Skin epidermis (tissue), 12 donors: ENCODE measurements around the gene NOS1AP.
"Not testable (repeated sequence)": the region's sequence is repeated elsewhere in the genome, so short reads cannot be mapped to it uniquely, and the experiment has no call there.

Experiments used
- H3K27ac ChIP-seq, 21 experiments: fragments of 200-600 bp; sonication (generic) in 11 of 21; one replicate each; pipeline ENCODE4 v1.5.0; 2020; ENCODE audit warnings: mild to moderate bottlenecking in 3 of 21, inconsistent platforms in 2 of 21, moderate library complexity in 2 of 21
- H3K4me3 ChIP-seq, 7 experiments: fragments of 200-600 bp; sonication (generic) in 2 of 7; one replicate each; pipeline ENCODE4 v1.5.0; 2020; ENCODE audit warnings: inconsistent platforms in 2 of 7, mild to moderate bottlenecking in 2 of 7, moderate library complexity in 1 of 7

The NOS1AP gene

GRCh38 chr1:162180813-162181212 lies 111.3 kb downstream of the NOS1AP start:
- Histone ChIP-seq H3K4me3 (no peak overlapping the region), H3K27ac (no peak overlapping the region)

DNA sequence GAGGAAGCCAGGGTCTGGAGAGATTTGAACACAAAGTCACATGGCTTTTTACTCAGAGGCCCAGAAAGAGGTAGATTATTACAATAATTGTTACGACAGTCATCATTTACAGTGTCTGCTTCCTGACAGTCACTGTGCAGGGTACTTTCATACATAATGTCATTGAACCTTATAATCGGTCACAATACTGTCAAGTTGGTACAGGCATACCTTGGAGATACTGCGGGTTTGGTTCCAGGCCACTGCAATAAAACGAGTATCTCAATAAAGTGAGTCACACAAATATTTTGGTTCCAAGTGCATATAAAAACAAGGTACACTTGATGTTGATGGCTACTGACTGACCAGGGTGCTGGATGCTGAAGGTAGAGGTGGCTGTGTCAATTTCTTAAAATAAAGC lies 112.6 kb downstream of the NOS1AP start:
- no peak overlapping the region for H3K27ac ChIP-seq
- H3K4me3 ChIP-seq = no peak overlapping the region

GRCh38 chr1:162185314-162186025 lies 116.0 kb downstream of the NOS1AP start:
- Histone ChIP-seq H3K27ac (no peak overlapping the region), H3K4me3 (no peak overlapping the region)

DNA sequence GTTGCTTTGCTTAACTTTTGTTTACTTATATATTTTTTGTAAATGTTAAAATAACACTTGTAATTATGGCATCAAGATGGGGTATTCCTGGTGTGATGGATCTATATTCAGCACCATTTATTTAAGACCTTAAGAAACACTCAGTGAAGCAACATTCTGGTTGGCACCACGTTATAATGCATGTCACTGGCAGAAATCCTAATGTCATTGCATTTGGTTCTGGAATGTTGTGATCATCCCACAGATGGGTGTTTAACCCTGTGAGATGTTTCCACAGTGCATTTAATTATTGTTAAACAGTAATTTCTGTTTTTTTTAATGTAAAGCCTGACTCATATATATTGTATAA lies 116.5 kb downstream of the NOS1AP start:
- no peak overlapping the region for H3K4me3 ChIP-seq
- H3K27ac ChIP-seq = no peak overlapping the region

DNA sequence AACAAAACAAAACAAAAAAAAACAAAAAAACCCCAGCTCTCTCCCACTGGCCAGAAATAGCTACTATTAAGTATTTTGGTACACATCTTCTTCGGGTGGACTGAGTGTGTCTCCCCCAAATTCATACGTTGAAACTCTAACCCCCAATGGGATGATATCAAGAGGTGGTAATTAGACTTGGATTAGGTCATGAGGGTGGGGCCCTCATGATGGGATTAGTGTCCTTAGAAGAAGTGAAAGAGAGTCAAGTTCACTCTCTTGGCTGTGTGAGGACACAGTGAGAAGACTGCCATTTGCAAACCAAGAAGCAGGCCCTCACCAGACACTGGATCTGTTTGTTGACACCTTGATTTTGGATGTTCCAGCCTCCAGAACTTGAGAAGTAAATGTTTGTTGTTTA lies 116.9 kb downstream of the NOS1AP start:
- H3K4me3 ChIP-seq = no peak overlapping the region
- H3K27ac ChIP-seq = no peak overlapping the region

- no peak overlapping the region for H3K27ac ChIP-seq
- H3K4me3 ChIP-seq = no peak overlapping the region
These were observed 118.3 kb downstream of the NOS1AP start for GRCh38 chr1:162187687-162188276.

DNA sequence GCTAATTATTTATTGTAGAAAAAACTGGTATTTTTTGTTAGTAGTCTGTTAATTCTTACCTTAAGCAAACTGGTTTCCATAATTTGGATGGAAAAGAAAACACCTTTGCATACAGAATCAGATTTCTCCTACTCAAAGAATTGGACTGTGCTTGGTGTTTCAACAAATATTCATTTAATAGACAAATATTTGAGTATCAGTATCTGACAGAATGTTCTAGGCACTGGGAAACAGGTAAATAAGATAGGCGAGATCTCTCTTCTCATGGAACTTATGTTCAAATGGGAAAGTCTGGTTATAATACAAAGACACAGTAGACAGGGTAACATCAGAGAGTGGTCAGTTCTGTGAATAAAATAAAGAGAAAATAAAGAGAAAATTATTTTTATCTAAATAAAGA lies 119.9 kb downstream of the NOS1AP start:
- no peak overlapping the region for H3K27ac ChIP-seq

GRCh38 chr1:162191396-162192305 lies 122.2 kb downstream of the NOS1AP start:
- no peak overlapping the region for H3K27ac ChIP-seq
- H3K4me3 ChIP-seq = no peak overlapping the region

More for the DNA sequence above, 119.9 kb downstream of the NOS1AP start:
- H3K4me3 ChIP-seq = no peak overlapping the region

- H3K4me3 ChIP-seq = no peak overlapping the region
- H3K27ac ChIP-seq = no peak overlapping the region
These were observed 122.8 kb downstream of the NOS1AP start for GRCh38 chr1:162192306-162192678.

- H3K27ac ChIP-seq = no peak overlapping the region
- H3K4me3 ChIP-seq = no peak overlapping the region
These were observed 123.3 kb downstream of the NOS1AP start for GRCh38 chr1:162192763-162193162.

DNA sequence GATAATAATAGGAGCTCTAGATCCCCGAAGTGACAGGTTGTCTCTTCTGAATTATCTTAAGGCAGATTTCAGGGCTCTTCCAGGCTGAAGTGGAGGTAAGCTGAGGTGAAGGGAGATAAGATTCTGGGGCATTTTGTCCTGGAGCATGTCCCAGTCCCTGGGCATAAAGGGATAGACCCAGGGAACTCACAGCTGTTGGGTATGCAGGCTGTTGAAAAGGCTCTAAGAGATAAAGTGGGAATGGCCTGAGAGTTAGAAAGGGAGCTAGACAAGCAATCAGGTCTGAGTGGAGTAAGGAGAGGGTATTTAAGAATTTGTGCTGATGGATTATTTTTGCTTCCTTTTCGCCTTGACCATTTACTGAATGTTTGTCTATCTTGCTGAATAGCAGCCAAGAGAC lies 123.7 kb downstream of the NOS1AP start:
- Histone ChIP-seq H3K27ac (no peak overlapping the region), H3K4me3 (no peak overlapping the region)

GRCh38 chr1:162193815-162194214 lies 124.3 kb downstream of the NOS1AP start:
- no peak overlapping the region for H3K4me3 ChIP-seq
- H3K27ac ChIP-seq = no peak overlapping the region

DNA sequence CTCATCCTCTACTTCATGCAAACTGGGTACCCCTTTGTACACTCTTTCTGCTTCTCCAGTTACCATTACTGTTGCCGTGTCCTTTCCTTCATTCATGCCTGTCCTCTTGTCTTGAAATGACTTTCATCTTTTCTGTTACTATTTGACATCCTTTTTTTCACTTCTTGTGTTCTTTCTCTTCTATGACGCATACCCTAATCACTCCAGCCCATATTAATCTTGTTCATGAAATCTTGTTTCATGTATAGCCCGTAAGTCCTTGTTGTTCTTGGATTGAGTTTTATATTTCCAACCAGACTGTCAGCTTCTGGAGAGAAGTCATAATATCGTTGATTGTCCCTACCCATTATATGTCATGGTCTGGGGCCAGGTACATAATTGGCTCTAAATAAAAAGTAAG lies 126.1 kb downstream of the NOS1AP start:
- H3K4me3 ChIP-seq = no peak overlapping the region

DNA sequence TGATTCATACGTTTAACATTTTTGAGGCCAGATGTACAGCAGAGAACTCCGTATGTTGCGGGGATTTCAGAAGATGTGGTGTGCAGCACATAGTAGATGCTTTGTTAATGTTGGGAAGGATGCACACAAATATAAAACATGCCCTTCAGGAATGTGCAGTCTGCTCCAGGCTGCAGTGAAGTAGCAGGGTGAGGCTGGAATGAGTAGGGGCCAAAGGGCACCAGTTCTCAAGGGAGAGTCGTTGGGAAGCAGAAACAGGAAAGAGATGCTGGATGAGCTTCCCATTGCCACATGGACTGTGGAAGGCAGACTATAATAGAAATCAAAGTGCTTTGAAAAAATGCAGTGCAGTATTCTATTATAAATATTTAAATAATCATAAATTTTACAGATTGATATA lies 126.9 kb downstream of the NOS1AP start:
- Histone ChIP-seq H3K27ac (no peak overlapping the region), H3K4me3 (no peak overlapping the region)

More for the DNA sequence above, 126.1 kb downstream of the NOS1AP start:
- H3K27ac ChIP-seq = no peak overlapping the region

DNA sequence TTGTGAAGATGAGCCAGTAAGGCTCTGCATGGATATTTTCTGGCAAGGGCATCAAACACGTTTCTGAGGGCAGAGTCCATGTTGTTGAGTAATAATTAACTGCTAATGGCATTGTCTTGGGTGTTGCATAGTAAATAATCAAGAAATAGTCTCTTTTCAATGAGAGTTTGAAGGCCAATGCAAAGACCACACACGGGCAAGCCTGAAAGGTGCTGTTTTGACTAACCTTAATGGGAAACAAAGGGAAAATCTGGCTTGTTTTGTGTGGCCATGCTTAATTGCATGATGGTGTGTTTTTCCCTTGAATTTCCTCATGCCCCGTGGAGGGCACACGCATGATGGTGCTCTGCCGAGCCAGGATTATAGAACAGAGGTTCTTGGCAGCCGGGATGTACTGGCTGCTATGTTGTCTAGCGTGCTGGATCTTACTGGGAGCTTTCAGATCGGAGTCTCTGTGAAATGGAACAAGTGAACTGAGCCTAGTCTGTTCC lies 127.6 kb downstream of the NOS1AP start:
- no peak overlapping the region for H3K27ac ChIP-seq
- no peak overlapping the region for H3K4me3 ChIP-seq

DNA sequence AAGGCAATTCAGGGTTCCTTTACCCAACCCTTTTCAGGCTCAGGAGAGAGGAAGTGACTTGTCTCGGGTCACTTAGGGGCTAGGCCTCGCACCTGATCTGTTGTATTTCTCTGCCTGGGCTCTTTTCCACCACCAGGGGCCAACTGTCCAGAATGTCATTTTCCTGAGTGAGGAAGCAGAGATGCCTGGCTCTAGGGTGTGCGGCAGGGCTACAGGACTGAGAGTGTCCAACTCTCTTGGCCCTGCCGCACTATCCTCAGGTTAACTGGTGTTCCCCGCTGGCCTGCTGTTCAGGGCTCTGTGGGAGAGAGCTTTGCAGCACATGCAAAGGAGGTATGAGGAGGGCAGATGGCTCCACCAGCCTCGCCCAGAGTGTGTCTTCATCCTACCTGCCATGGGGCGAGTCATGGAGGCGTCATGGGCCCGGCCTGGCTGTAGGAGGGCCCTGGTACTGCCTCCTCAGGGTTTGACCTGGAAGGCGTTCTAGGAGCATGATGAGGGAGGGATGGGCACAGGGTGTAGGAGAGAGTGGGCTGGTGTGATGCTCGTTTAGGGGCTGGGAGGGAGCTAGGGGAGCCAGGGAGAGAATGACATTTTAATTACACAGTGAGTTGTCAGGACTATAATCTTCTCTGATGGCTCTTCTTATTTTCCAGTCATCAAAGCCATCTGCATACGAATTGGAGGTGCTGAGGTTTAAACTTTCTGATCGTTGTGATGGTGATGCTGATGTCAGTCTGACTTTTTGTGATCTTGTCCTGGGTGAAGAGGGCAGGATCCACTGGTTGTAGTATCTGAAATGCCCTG lies 128.3 kb downstream of the NOS1AP start:
- no peak overlapping the region for H3K27ac ChIP-seq
- no peak overlapping the region for H3K4me3 ChIP-seq

DNA sequence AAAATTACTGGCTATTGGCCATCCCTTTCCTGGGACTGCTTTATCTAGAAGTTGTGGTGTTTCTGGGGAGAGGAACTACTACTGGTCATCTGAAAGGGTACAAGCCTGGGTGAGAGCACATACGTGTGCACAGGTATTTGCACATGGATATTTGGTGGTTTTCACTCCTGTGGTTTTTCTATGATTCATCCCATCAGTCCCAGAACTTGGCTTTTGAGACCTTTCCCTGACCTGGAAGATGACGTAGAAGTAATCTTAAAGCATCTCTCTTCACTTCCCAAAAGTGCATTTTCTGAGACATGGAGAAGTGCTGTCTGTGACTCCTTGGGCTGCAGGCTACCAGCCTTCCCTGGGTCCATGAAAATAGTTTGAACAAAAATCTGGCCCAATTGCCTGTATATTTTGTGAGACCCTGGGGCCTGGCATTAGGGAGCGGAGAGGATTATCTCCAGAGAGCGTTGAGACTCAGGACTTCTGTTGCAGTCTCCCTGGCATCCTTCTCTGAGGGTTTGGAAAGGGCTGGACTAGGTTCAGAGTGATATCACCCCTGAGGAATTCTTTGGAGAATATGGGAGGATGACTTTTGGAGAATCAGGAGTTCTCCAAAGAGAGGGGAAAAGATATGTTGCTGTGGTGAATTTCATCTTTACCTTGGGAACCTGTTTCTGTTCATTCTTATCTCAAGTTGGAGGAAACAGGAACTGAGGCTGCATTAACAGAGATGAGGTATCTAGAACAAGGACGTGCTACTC lies 130.8 kb downstream of the NOS1AP start:
- no peak overlapping the region for H3K27ac ChIP-seq
- no peak overlapping the region for H3K4me3 ChIP-seq

DNA sequence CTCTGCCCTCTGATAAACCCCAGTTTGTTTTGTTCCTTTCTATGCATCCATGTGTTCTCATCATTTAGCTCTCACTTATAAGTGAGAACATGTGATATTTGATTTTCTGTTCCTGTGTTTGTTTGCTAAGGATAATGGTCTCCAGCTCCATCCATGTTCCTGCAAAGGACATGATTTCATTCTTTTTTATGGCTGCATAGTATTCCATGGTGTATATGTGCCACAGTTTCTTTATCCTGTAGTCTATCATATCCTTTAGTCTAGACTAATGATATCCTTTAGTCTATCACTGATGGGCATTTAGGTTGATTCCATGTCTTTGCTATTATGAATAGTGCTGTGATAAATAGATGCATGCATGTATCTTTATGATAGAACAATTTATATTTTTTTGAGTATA lies 131.6 kb downstream of the NOS1AP start:
- not testable (repeated sequence) for H3K4me3 ChIP-seq, H3K27ac ChIP-seq

GRCh38 chr1:162204129-162204822 lies 134.8 kb downstream of the NOS1AP start:
- no peak overlapping the region for H3K4me3 ChIP-seq
- no peak overlapping the region for H3K27ac ChIP-seq
